ENCODE results near the gene TRIO. TPM values are rescaled to one million over a fixed set of nuclear protein-coding genes. Genes with fewer than 3 reads are reported as not detected.

TRIO gene
- total RNA-seq, 1 experiment from 2014 or later: 136 TPM

DNA sequence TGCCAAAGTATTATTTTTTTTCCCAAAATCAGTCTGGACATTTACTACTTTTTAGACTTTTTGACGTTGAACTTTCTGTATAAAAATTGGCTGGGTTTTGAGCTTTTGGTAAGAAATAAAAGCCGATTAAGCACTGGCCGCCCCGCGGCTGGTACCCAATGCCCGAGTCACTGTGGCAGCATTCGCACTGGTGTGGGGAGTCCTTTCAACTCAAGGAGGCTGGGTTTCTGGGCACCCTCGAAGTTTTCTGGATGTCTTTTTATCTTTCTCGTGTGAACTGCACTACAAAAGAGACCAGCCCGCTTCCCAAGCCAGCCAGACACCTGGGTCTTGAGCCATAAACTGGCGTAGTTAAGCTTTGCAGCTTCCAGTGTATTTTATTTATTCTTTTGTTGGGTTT lies 366.4 kb downstream of the TRIO start:
- no peaks in the 10 kb centered on the region for H3K4me1 Mint-ChIP-seq (ENCODE audit: insufficient read depth, unreplicated experiment)
- DNase-seq (ENCODE audit: unreplicated experiment): no peak
- no peak overlapping the region for H3K4me3 Mint-ChIP-seq (ENCODE audit: unreplicated experiment)
- no TSS peak for BruUV-seq (replicated peaks)
- POLR2A ChIA-PET: no interaction called here
- H3K27me3 Mint-ChIP-seq (ENCODE audit: insufficient read depth, unreplicated experiment): no peaks in the 10 kb centered on the region
- H3K27ac Mint-ChIP-seq (ENCODE audit: low read depth, unreplicated experiment): no peak overlapping the region
- no peaks in the 10 kb centered on the region for H3K9me3 Mint-ChIP-seq (ENCODE audit: unreplicated experiment)
- intact Hi-C loops (cut with micrococcal nuclease): no loop called here
- H3K36me3 Mint-ChIP-seq (ENCODE audit: insufficient read depth, unreplicated experiment): peaks cover 41% of the 10 kb centered on the region
- TF ChIP-seq, protein P1, sequence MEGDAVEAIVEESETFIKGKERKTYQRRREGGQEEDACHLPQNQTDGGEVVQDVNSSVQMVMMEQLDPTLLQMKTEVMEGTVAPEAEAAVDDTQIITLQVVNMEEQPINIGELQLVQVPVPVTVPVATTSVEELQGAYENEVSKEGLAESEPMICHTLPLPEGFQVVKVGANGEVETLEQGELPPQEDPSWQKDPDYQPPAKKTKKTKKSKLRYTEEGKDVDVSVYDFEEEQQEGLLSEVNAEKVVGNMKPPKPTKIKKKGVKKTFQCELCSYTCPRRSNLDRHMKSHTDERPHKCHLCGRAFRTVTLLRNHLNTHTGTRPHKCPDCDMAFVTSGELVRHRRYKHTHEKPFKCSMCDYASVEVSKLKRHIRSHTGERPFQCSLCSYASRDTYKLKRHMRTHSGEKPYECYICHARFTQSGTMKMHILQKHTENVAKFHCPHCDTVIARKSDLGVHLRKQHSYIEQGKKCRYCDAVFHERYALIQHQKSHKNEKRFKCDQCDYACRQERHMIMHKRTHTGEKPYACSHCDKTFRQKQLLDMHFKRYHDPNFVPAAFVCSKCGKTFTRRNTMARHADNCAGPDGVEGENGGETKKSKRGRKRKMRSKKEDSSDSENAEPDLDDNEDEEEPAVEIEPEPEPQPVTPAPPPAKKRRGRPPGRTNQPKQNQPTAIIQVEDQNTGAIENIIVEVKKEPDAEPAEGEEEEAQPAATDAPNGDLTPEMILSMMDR (IDR thresholded peaks at IDR 0.05; ENCODE audit: unreplicated experiment): no peak
- CTCF ChIA-PET: interaction anchor here (0.7 kb wide), 1 partner anchor 312 kb away, joined by 3 read pairs; no protein-coding TSS in a partner anchor

DNA sequence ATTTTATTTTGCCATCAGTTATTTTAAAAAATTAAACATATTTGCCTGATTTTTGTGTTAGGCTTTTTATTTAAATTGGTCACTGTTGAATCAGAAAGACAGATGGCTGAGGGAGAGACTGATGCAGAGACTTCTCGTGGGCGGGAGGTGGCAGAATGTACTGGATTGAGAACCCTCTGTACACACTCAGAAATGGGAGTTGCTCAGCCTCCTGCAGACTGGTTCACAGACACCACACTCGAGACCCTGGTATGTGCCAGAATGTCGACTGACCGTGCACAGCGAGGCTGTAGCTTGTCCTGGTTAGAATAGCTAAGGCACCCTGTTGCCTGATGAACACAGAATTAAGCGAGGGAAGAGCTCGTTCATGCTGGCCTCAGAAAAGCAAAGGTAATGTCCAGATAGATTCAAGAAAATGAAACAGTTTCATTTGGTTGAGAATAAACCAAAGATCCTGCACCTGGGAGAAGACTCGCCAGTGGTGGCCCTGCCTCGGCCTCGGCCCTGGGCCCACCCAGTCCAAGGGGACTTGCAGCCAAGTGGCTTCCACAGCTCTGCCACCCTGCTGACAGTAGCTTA lies 367.1 kb downstream of the TRIO start:
- ChIA-PET POLR2A (no interaction called here), CTCF (no interaction called here)
- Mint-ChIP-seq H3K9me3 (ENCODE audit: unreplicated experiment) (no peaks in the 10 kb centered on the region), H3K4me1 (ENCODE audit: insufficient read depth, unreplicated experiment) (no peaks in the 10 kb centered on the region), H3K27ac (ENCODE audit: low read depth, unreplicated experiment) (no peak overlapping the region), H3K4me3 (ENCODE audit: unreplicated experiment) (no peak overlapping the region), H3K36me3 (ENCODE audit: insufficient read depth, unreplicated experiment) (peaks cover 35% of the 10 kb centered on the region), H3K27me3 (ENCODE audit: insufficient read depth, unreplicated experiment) (no peaks in the 10 kb centered on the region)
- intact Hi-C loops (cut with micrococcal nuclease): no loop called here
- no peak for DNase-seq (ENCODE audit: unreplicated experiment)
- BruUV-seq (replicated peaks): no TSS peak
- TF ChIP-seq, protein P1 (IDR thresholded peaks at IDR 0.05; ENCODE audit: unreplicated experiment): no peak

DNA sequence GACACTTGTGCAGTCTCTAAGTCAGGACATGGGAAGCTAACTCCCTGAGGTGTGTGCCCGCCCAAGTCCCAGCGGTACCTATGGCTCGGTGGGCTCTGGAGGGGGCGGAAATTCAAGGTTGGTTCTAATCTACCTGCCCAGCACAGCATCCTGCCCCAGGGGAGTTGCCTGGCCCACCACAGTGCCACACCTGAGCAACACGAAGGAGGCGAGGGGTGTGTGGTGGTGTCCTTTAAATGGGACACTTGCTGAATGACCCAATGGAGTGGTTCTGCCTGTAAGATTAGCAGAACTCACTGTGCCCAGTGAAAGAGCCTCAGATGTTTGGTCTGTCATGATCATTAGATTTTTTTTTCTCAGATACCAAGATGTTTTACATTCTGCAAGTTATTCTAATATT lies 367.7 kb downstream of the TRIO start:
- TF ChIP-seq, protein P1 (IDR thresholded peaks at IDR 0.05; ENCODE audit: unreplicated experiment): no peak
- POLR2A ChIA-PET: no interaction called here
- intact Hi-C loops (cut with micrococcal nuclease): no loop called here
- no TSS peak for BruUV-seq (replicated peaks)
- H3K27ac Mint-ChIP-seq (ENCODE audit: low read depth, unreplicated experiment): no peak overlapping the region
- CTCF ChIA-PET: no interaction called here
- no peak for DNase-seq (ENCODE audit: unreplicated experiment)
- H3K4me1 Mint-ChIP-seq (ENCODE audit: insufficient read depth, unreplicated experiment): no peaks in the 10 kb centered on the region
- no peaks in the 10 kb centered on the region for H3K9me3 Mint-ChIP-seq (ENCODE audit: unreplicated experiment)
- no peaks in the 10 kb centered on the region for H3K27me3 Mint-ChIP-seq (ENCODE audit: insufficient read depth, unreplicated experiment)
- H3K4me3 Mint-ChIP-seq (ENCODE audit: unreplicated experiment): no peak overlapping the region
- H3K36me3 Mint-ChIP-seq (ENCODE audit: insufficient read depth, unreplicated experiment): peaks cover 30% of the 10 kb centered on the region

DNA sequence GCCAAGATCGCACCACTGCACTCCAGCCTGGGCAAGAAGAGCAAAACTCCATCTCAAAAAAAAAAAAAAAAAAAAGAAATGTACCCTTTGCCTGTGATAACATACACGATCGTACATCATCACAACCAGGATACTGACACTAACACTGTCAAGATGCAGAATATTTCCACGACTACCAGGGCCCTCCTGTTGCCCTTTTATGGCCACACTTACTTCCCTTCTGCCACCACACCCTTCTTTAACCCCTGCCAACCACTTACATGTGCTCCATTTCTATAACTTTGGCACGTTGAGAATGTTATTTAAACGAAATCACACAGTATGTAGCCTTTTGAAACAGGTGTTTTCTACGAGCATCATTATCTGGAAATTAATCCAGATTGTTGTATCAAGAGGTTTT lies 369.4 kb downstream of the TRIO start:
- CTCF ChIA-PET: interaction anchor here (0.7 kb wide), 1 partner anchor 45 kb away, joined by 3 read pairs; no protein-coding TSS in a partner anchor
- no peak overlapping the region for H3K4me3 Mint-ChIP-seq (ENCODE audit: unreplicated experiment)
- H3K4me1 Mint-ChIP-seq (ENCODE audit: insufficient read depth, unreplicated experiment): no peaks in the 10 kb centered on the region

More for the DNA sequence above, 369.4 kb downstream of the TRIO start:
- BruUV-seq (replicated peaks): no TSS peak
- TF ChIP-seq, protein P1 (IDR thresholded peaks at IDR 0.05; ENCODE audit: unreplicated experiment): no peak
- Mint-ChIP-seq H3K27me3 (ENCODE audit: insufficient read depth, unreplicated experiment) (no peaks in the 10 kb centered on the region), H3K27ac (ENCODE audit: low read depth, unreplicated experiment) (no peak overlapping the region), H3K36me3 (ENCODE audit: insufficient read depth, unreplicated experiment) (peaks cover 20% of the 10 kb centered on the region), H3K9me3 (ENCODE audit: unreplicated experiment) (no peaks in the 10 kb centered on the region)
- DNase-seq (ENCODE audit: unreplicated experiment): no peak
- intact Hi-C loops (cut with micrococcal nuclease): no loop called here
- POLR2A ChIA-PET: no interaction called here

Data from MCF 10A (cell line).